Fibroblast of pulmonary artery (primary cell): ENCODE measurements around the gene MC1R.
"Not testable (repeated sequence)": the region's sequence is repeated elsewhere in the genome, so short reads cannot be mapped to it uniquely, and the experiment has no call there.

Source experiments
- DNase-seq: peaks from one replicate; pipeline ENCODE4 v3.0.0-alpha.2; 2010; ENCODE audit warnings: low read depth
- H3K4me3 ChIP-seq: replicated peaks from 2 replicates; pipeline ENCODE4 v1.5.1; 2011; ENCODE audit warnings: low read depth, mild to moderate bottlenecking, control low read depth, low read length, moderate library complexity
- CTCF ChIP-seq: IDR thresholded peaks from 2 replicates; pipeline ENCODE4 v1.5.1; 2011; ENCODE audit warnings: mild to moderate bottlenecking, control low read depth, low read length, inconsistent platforms; ENCODE audit errors: missing control alignments

Gene MC1R

GRCh38 chr16:89931305-89931896, 12.7 kb downstream of the MC1R start:
- no peak for TF ChIP-seq CTCF
- H3K4me3 ChIP-seq = no peak overlapping the region
- no peak for DNase-seq

DNA sequence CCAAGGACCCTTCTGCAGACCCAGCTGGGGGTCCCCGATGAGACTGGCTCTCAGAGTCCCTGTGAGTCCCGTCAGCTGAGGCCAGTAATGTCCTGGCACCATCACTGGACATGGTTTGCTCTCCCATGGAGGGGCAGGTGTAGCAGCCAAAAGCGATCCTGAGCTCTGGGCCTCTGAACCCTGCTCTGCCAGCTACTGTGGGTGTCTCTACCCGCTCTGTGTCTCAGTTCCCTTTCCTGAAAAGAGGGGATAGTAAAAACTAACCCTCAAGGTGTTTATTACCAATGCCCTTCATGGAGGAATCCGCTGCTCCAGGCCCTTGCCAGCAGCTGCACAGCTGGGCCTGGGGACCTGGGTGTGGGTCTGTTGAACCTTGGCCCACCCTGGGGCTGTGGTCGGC, 13.3 kb downstream of the MC1R start:
- no peak overlapping the region for H3K4me3 ChIP-seq
- no peak for DNase-seq

GRCh38 chr16:89934019-89934418, 15.4 kb downstream of the MC1R start:
- not testable (repeated sequence) for DNase-seq, H3K4me3 ChIP-seq

More for the DNA sequence above, 13.3 kb downstream of the MC1R start:
- TF ChIP-seq CTCF = no peak

- DNase-seq = no peak
- H3K4me3 ChIP-seq = no peak overlapping the region
- no peak for TF ChIP-seq CTCF
Measured at GRCh38 chr16:89934611-89935553, 16.2 kb downstream of the MC1R start.

- H3K4me3 ChIP-seq, DNase-seq: not testable (repeated sequence)
Measured at GRCh38 chr16:89935620-89936019, 17.0 kb downstream of the MC1R start.

DNA sequence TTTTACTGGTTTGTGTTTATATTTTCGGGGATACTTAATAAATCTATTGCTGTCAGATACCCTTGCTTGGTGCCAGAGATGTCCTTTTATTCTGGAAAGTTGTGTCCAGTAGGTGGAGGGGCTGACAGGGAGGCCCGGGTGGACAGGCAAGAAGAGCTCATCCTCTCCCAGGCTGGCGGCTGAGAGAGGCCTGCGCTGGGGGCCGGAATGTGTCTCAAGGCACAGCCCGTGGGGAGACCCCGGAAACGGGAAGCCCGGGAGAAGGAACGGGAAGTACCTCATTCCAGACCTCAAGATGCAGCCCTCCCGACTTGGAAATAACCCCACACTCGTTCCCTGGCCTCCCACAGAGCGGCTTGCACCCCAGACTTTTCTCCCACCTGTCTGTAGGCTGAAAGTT, 17.4 kb downstream of the MC1R start:
- DNase-seq = no peak
- H3K4me3 ChIP-seq = no peak overlapping the region
- TF ChIP-seq CTCF = no peak

DNA sequence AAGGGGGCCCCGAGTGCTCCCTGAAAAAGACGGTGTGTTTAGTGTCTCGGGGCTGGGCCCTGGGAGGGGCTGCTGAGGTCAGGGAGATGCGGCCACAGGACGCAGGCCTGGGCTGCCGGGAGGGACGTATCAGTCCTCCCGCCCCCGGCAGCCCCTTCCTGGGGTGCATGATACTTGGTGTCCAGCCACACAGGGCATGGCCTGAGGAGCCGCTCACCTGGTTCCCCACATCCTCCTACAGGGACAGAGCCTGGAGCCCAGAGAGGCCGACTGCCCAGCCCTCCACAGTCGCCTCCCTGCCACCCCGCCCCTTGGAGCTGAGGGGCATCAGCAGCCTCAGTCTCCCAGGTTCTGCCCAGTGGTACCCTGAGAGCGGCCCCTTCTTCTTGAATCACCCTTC, 17.8 kb downstream of the MC1R start:
- no peak for DNase-seq
- no peak for TF ChIP-seq CTCF
- no peak overlapping the region for H3K4me3 ChIP-seq

- no peak overlapping the region for H3K4me3 ChIP-seq
- no peak for TF ChIP-seq CTCF
- DNase-seq = no peak
Measured at GRCh38 chr16:89936981-89937380, 18.3 kb downstream of the MC1R start.
